H9 (cell line): Measurements from ENCODE around the gene SRSF11. TPM values are rescaled to one million over a fixed set of nuclear protein-coding genes. Genes with fewer than 3 reads are reported as not detected.

ENCODE experiments used
- DNase-seq: peaks from one replicate; pipeline ENCODE4 v3.0.0-alpha.2; 2017
- H2AFZ ChIP-seq: one replicate; pipeline ENCODE4 v1.6.1; 2013; ENCODE audit warnings: mild to moderate bottlenecking, low read length, control low read depth, moderate library complexity
- H2AK5ac ChIP-seq: 2 replicates; pipeline ENCODE4 v1.6.1; 2013; ENCODE audit warnings: low read length, control low read depth, mixed read lengths; ENCODE audit not compliant: insufficient read length
- H2BK120ac ChIP-seq: one replicate; pipeline ENCODE4 v1.6.1; 2013; ENCODE audit warnings: low read depth, mild to moderate bottlenecking, low read length, control low read depth, inconsistent platforms; ENCODE audit not compliant: poor library complexity, severe bottlenecking
- H2BK12ac ChIP-seq: 2 replicates; pipeline ENCODE4 v1.6.1; 2013; ENCODE audit warnings: low read length, control low read depth, mixed read lengths, low read depth; ENCODE audit not compliant: insufficient read length
- H2BK15ac ChIP-seq: 2 replicates; pipeline ENCODE4 v1.6.1; 2013; ENCODE audit warnings: low read depth, low read length, control low read depth
- H2BK20ac ChIP-seq: one replicate; pipeline ENCODE4 v1.6.1; 2013; ENCODE audit warnings: low read depth, mild to moderate bottlenecking, low read length, control low read depth, inconsistent platforms; ENCODE audit not compliant: poor library complexity, severe bottlenecking
- H2BK5ac ChIP-seq: 2 replicates; pipeline ENCODE4 v1.6.1; 2013; ENCODE audit warnings: low read length, control low read depth, mixed read lengths; ENCODE audit not compliant: insufficient read length
- H3K14ac ChIP-seq: 2 replicates; pipeline ENCODE4 v1.6.1; 2013; ENCODE audit warnings: low read length, control low read depth; ENCODE audit not compliant: insufficient read depth
- H3K18ac ChIP-seq: 2 replicates; pipeline ENCODE4 v1.6.1; 2013; ENCODE audit warnings: low read depth, mild to moderate bottlenecking, mixed read lengths, low read length, control low read depth; ENCODE audit not compliant: insufficient read length
- H3K23ac ChIP-seq: 2 replicates; pipeline ENCODE4 v1.6.1; 2013; ENCODE audit warnings: low read length, control low read depth, mixed read lengths, low read depth; ENCODE audit not compliant: insufficient read length
- H3K23me2 ChIP-seq: 2 replicates; pipeline ENCODE4 v1.6.1; 2013; ENCODE audit warnings: low read depth, mild to moderate bottlenecking, mixed read lengths, low read length, control low read depth; ENCODE audit not compliant: insufficient read length, poor library complexity, severe bottlenecking
- H3K27ac ChIP-seq: 2 replicates; pipeline ENCODE4 v1.5.1; 2013; ENCODE audit warnings: low read length, control low read depth, mixed read lengths, low read depth; ENCODE audit not compliant: insufficient read length
- H3K27me3 ChIP-seq: 2 replicates; pipeline ENCODE4 v1.6.1; 2013; ENCODE audit warnings: low read length, control low read depth, inconsistent platforms; ENCODE audit not compliant: insufficient read depth
- H3K4ac ChIP-seq: 2 replicates; pipeline ENCODE4 v1.6.1; 2013; ENCODE audit warnings: low read depth, mild to moderate bottlenecking, control low read depth, inconsistent platforms, low read length, moderate library complexity
- H3K4me1 ChIP-seq: 2 replicates; pipeline ENCODE4 v1.6.1; 2013; ENCODE audit warnings: low read length, control low read depth, inconsistent platforms; ENCODE audit not compliant: insufficient read depth
- H3K4me2 ChIP-seq: 2 replicates; pipeline ENCODE4 v1.6.1; 2013; ENCODE audit warnings: low read length, control low read depth, mixed read lengths; ENCODE audit not compliant: insufficient read length, insufficient read depth
- H3K56ac ChIP-seq: 2 replicates; pipeline ENCODE4 v1.6.1; 2013; ENCODE audit warnings: low read depth, mild to moderate bottlenecking, mixed read lengths, low read length, control low read depth; ENCODE audit not compliant: insufficient read length
- H3K79me1 ChIP-seq: 2 replicates; pipeline ENCODE4 v1.6.1; 2013; ENCODE audit warnings: low read depth, mild to moderate bottlenecking, moderate library complexity, low read length, control low read depth, inconsistent platforms; ENCODE audit not compliant: insufficient read depth, poor library complexity, severe bottlenecking
- H3K79me2 ChIP-seq: 2 replicates; pipeline ENCODE4 v1.6.1; 2013; ENCODE audit warnings: low read length, control low read depth, inconsistent platforms; ENCODE audit not compliant: insufficient read depth
- H3K9ac ChIP-seq: 2 replicates; pipeline ENCODE4 v1.6.1; 2013; ENCODE audit warnings: low read length, control low read depth, mixed read lengths; ENCODE audit not compliant: insufficient read length; ENCODE audit errors: extremely low read depth
- H3K9me3 ChIP-seq: one replicate; pipeline ENCODE4 v1.6.1; 2013; ENCODE audit warnings: low read depth, low read length, inconsistent platforms; ENCODE audit not compliant: control insufficient read depth
- H3T11ph ChIP-seq: one replicate; pipeline ENCODE4 v1.6.1; 2013; ENCODE audit warnings: mild to moderate bottlenecking, low read length, control low read depth, inconsistent platforms
- H4K20me1 ChIP-seq: one replicate; pipeline ENCODE4 v1.6.1; 2013; ENCODE audit not compliant: control insufficient read depth, insufficient read length, insufficient read depth
- H4K5ac ChIP-seq: 2 replicates; pipeline ENCODE4 v1.6.1; 2013; ENCODE audit warnings: low read depth, mild to moderate bottlenecking, mixed read lengths, low read length, control low read depth; ENCODE audit not compliant: insufficient read length
- H4K8ac ChIP-seq: replicated peaks from 2 replicates; pipeline ENCODE4 v1.6.1; 2013; ENCODE audit warnings: low read length, control low read depth, mixed read lengths, low read depth; ENCODE audit not compliant: insufficient read length
- H4K91ac ChIP-seq: 2 replicates; pipeline ENCODE4 v1.6.1; 2013; ENCODE audit warnings: low read depth, mild to moderate bottlenecking, moderate library complexity, mixed read lengths, low read length, control low read depth; ENCODE audit not compliant: insufficient read length
- H3K27ac Mint-ChIP-seq, 3 experiments: 2 replicates in 2 of 3; 3 replicates in 1 of 3; pipeline ENCODE4 v1.8.0; 2020 to 2021; ENCODE audit warnings: mixed read lengths in 3 of 3, mild to moderate bottlenecking in 1 of 3, moderate library complexity in 1 of 3
- H3K27me3 Mint-ChIP-seq: 2 replicates; pipeline ENCODE4 v1.8.0; 2021; ENCODE audit warnings: low read depth, mild to moderate bottlenecking, moderate library complexity, mixed read lengths
- H3K36me3 Mint-ChIP-seq, 3 experiments: 2 replicates in 2 of 3; 3 replicates in 1 of 3; pipeline ENCODE4 v1.8.0; 2020 to 2021; ENCODE audit warnings: low read depth in 3 of 3, mixed read lengths in 3 of 3; ENCODE audit not compliant: insufficient read depth in 1 of 3
- H3K4me1 Mint-ChIP-seq, 2 experiments: 2 replicates each; pipeline ENCODE4 v1.8.0; 2020; ENCODE audit warnings: mixed read lengths in 2 of 2
- H3K4me3 Mint-ChIP-seq, 2 experiments: 2 replicates in 1 of 2; 3 replicates in 1 of 2; pipeline ENCODE4 v1.8.0; 2020 to 2021; ENCODE audit warnings: mild to moderate bottlenecking in 2 of 2, mixed read lengths in 2 of 2, moderate library complexity in 1 of 2
- H3K9me3 Mint-ChIP-seq, 2 experiments: 2 replicates in 1 of 2; 3 replicates in 1 of 2; pipeline ENCODE4 v1.8.0; 2020; ENCODE audit warnings: mild to moderate bottlenecking in 2 of 2, mixed read lengths in 2 of 2, moderate library complexity in 1 of 2
- WGBS: extraction: QIAGEN DNeasy Blood & Tissue Kit; methylation state at CpG from one replicate; pipeline ENCODE4 v1.1.7; 2013; ENCODE audit warnings: missing lambda C conversion rate, low lambda C conversion rate, mixed read lengths; ENCODE audit not compliant: insufficient read length; ENCODE audit errors: extremely low coverage; 5-methylcytosine and 5-hydroxymethylcytosine counted together
- total RNA-seq: library from RNA; stranded (reverse); gene quantifications from 2 replicates; pipeline ENCODE4 v1.2.1, GENCODE V29; 2021
- TF ChIP-seq, protein P1 (sequence below): fragments of 200-600 bp; sonication (generic); conservative IDR thresholded peaks from 3 replicates; pipeline ENCODE4 v1.8.0; 2021; ENCODE audit warnings: antibody characterized with exemption, mild to moderate bottlenecking

SRSF11 gene
- total RNA-seq, 1 experiment from 2014 or later: 214 TPM

DNA sequence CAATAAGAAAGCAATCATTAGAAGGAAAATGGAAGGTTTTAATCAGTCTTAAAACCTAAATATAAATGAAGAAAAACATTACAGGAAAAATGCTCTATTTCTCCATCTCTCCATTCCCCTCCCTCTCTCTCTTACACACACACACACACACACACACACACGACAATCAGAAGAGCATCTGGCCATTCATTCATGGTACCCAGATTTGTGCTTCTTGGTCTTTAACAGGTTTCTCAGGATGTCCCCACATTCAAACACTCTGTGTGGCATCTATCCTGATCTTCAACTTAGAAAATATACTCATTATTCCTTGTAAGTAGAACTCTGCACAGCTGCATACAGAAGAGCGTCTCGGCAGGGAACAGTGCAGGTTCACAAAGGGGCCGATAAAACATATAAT, 16.6 kb upstream of the SRSF11 start:
- Histone ChIP-seq H3K18ac (no peak overlapping the region), H2BK15ac (no peak overlapping the region), H3K4me1 (no peaks in the 10 kb centered on the region), H2BK12ac (no peak overlapping the region), H3K27ac (no peak overlapping the region), H3K23me2 (peaks cover 3% of the 10 kb centered on the region), H3K56ac (no peak overlapping the region), H4K20me1 (no peaks in the 10 kb centered on the region), H4K8ac (no peak overlapping the region), H2BK120ac (no peak overlapping the region), H2AFZ (no peak overlapping the region), H3K79me1 (peaks cover 7% of the 10 kb centered on the region), H3K14ac (no peak overlapping the region), H3K27me3 (no peaks in the 10 kb centered on the region), H2BK20ac (no peak overlapping the region), H3T11ph (no peak overlapping the region), H3K79me2 (peaks cover 27% of the 10 kb centered on the region; the same call in 1 of the 2 replicates), H3K23ac (no peak overlapping the region), H3K4me2 (peak overlapping the region; percentile 79), H4K5ac (no peak overlapping the region), H3K4ac (no peak overlapping the region), H4K91ac (no peak overlapping the region), H2AK5ac (no peak overlapping the region), H2BK5ac (no peak overlapping the region), H3K9me3 (no peaks in the 10 kb centered on the region), H3K9ac (peak overlapping the region; percentile 80)
- peaks cover 12 to 17% of the 10 kb centered on the region in 2 experiments for H3K4me1 Mint-ChIP-seq
- peaks cover 0 to 13% (median 13%) of the 10 kb centered on the region in 3 experiments for H3K36me3 Mint-ChIP-seq
- no peak for DNase-seq
- TF ChIP-seq, protein P1, sequence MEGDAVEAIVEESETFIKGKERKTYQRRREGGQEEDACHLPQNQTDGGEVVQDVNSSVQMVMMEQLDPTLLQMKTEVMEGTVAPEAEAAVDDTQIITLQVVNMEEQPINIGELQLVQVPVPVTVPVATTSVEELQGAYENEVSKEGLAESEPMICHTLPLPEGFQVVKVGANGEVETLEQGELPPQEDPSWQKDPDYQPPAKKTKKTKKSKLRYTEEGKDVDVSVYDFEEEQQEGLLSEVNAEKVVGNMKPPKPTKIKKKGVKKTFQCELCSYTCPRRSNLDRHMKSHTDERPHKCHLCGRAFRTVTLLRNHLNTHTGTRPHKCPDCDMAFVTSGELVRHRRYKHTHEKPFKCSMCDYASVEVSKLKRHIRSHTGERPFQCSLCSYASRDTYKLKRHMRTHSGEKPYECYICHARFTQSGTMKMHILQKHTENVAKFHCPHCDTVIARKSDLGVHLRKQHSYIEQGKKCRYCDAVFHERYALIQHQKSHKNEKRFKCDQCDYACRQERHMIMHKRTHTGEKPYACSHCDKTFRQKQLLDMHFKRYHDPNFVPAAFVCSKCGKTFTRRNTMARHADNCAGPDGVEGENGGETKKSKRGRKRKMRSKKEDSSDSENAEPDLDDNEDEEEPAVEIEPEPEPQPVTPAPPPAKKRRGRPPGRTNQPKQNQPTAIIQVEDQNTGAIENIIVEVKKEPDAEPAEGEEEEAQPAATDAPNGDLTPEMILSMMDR: no peak
- H3K27me3 Mint-ChIP-seq: no peaks in the 10 kb centered on the region
- H3K27ac Mint-ChIP-seq: peak overlapping the region; percentile 99 to 100 (median 99); a peak in 6 of 7 replicates
- peak overlapping the region; percentile 99 to 100 for H3K4me3 Mint-ChIP-seq
- whole genome bisulfite sequencing: no CpG with 5 or more reads among the region's 4 CpGs
- H3K9me3 Mint-ChIP-seq: no peaks in the 10 kb centered on the region
